Right lobe of liver (tissue), 4 donors: ENCODE data around the gene SH3PXD2A.
A peak's percentile ranks its signal among the peaks of the same experiment; 100 is the strongest.

Experiments
- CTCF ChIP-seq, 4 donors: fragments of 200-600 bp in 3 of 4; fragments of 450-650 bp in 1 of 4; IDR thresholded peaks; one replicate each; pipeline versions ENCODE4 v1.5.1 to v1.8.0; 2016 to 2022; ENCODE audit warnings: antibody characterized with exemption in 4 of 4, mild to moderate bottlenecking in 2 of 4
- POLR2A ChIP-seq: fragments of 450-650 bp; IDR thresholded peaks from one replicate; pipeline ENCODE4 v1.6.1; 2017; ENCODE audit warnings: antibody characterized with exemption, mild to moderate bottlenecking
- donor health status: DM: no; HTN: no; CAD: no.
- donor health status: DM: no; HTN: no; CAD: no.
- donor health status: DM: no; HTN: yes; CAD: no.

DNA sequence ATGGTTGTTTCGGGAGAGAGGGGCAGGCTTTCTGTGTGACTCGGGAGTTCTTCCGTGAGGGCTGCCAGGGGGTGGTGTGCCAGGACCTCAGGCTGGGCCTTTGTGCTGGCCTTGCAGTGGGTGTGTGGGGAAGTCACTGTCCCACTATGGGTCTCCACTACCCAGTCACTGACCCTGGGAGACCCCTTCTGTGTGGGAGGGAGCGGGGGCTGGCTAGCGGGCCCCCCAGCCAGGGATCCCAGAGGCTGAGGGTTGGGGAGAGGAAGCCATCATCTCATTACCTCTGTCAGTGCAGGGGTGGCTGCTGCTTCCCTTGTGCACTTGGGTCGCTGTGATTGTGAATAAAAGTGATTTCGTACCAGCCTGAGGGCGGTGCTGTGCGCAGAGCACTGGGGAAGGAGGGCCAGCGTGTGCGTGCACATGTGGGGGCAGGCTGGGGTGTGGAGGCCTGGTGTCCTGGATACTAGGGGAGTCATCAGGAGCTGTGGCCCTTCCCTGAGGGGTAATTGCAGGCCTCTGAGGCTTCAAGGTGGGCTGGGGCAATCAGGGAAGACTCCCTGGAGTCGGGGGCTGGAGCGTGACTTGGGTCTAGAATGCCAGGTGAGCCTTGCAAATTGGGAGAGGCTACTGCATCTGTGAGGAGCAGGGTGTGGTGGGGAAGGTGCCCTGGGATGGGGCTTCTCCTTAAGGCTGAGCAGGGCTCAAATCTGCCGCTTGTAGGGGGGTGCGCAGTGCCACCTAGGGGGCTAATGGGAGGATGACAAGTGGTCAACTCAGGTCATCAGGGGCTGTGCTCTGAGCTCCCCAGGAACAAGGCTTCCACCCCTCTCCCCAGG, 263.0 kb downstream of the SH3PXD2A start:
- TF ChIP-seq CTCF (IDR thresholded peaks at IDR 0.05) (peak; percentile 42 to 58 (median 56)), POLR2A (no peak)
